ENCODE results near the gene ITPRIP.

ITPRIP gene

DNA sequence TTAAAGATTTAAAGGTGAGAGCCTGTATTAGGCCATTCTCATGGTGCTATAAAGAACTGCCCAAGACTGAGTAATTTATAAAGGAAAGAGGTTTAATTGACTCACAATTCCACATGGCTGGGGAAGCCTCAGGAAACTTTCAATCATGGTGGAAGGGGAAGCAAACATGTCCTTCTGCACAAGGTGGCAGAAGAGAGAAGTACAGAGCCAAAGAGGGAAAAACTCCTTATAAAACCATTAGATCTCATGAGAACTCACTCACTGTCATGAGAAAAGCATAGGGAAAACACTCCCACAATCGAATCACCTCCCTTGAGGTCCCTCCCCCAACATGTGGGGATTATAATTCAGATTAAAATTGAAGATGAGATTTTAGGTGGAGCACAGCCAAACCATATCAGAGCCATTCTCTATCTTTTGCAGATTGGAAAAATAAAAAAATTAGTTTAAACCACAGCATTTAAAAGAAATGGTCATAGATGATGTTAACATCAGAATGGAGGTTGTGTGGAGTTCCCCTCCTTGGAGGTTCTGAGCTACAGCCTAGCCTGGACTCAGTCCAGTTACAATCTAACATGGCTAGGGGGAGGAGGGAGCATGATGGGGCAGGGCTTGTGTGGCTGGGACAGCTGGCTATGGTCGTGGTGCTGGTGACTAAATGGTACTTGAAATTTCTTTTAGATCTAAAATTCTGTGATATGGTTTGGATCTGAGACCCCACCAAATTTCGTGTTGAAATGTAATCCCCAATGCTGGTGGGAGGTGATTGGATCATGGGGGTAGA, 36.2 kb downstream of the ITPRIP start:
- TF ChIP-seq, protein P1, sequence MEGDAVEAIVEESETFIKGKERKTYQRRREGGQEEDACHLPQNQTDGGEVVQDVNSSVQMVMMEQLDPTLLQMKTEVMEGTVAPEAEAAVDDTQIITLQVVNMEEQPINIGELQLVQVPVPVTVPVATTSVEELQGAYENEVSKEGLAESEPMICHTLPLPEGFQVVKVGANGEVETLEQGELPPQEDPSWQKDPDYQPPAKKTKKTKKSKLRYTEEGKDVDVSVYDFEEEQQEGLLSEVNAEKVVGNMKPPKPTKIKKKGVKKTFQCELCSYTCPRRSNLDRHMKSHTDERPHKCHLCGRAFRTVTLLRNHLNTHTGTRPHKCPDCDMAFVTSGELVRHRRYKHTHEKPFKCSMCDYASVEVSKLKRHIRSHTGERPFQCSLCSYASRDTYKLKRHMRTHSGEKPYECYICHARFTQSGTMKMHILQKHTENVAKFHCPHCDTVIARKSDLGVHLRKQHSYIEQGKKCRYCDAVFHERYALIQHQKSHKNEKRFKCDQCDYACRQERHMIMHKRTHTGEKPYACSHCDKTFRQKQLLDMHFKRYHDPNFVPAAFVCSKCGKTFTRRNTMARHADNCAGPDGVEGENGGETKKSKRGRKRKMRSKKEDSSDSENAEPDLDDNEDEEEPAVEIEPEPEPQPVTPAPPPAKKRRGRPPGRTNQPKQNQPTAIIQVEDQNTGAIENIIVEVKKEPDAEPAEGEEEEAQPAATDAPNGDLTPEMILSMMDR (IDR thresholded peaks at IDR 0.05; ENCODE audit: insufficient read depth, low read depth, low read length, missing control alignments), result no peak
- no peak overlapping the region for H3K4me3 ChIP-seq (ENCODE audit: low read length)
- DNase-seq (ENCODE audit: low read depth), result no peak

DNA sequence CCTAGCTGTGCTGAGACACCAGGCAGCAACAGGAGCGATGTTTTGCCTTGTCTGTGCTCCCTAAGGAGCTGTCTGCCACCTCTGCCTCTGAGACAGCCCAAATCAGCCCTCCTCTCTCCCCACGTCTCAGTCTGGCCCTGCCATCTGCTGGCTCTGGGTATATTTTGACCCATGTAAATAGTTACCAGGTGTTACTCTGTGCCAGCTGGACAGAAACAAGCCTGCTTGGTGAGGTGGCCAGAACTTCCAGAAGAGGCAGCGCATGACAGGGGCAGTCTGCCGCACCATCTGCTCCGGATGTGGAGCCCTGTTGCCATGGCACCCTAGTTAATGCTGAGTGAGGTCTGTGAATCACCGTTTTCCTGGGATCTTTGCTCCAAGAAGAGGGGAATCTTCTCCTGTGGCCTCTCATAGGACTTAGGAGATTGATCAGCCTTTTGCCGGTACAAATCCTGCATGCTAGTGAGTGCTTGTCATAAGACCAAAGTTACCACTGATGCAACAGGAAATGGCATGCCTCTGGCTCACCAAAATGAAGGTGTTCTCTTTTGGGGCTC, 37.5 kb downstream of the ITPRIP start:
- TF ChIP-seq, protein P1 (IDR thresholded peaks at IDR 0.05; ENCODE audit: insufficient read depth, low read depth, low read length, missing control alignments), result no peak
- DNase-seq (ENCODE audit: low read depth), result peak; percentile 89
- H3K4me3 ChIP-seq (ENCODE audit: low read length), result no peak overlapping the region

DNA sequence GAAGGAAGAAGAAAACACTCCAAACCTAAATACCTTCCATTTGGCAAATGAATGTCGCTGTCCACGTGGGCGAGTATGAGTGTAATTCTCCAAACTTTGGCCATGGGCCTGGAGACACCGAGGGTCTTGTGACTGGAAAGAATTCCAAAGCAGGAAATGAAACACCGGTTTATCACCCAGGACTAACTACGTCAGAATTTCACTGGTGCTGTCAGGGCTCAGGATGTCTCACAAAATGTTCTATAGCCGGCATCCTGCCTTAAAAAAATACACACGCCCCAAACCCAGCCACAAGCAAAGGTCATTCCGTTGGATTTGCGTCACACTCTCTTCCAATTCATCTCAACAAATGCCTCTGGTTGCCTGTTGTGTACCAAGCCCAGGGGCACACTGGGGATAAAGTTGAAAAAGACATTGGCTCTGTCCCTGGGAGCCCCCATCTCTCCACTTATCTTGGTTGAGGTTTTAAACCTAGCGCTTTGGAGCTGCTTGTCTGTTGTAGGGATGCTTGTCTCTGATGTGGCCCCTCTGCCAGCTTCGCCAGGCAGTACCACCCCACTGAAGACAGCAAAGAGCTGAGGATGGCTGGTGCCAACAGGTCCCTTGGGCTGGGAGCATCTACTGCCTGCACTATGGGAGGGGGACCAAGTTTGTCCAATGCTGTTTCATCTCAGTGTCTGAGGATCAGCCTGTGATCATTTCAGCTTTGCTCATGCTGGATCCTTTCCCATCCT, 38.1 kb downstream of the ITPRIP start:
- DNase-seq (ENCODE audit: low read depth), result no peak
- H3K4me3 ChIP-seq (ENCODE audit: low read length), result no peak overlapping the region

DNA sequence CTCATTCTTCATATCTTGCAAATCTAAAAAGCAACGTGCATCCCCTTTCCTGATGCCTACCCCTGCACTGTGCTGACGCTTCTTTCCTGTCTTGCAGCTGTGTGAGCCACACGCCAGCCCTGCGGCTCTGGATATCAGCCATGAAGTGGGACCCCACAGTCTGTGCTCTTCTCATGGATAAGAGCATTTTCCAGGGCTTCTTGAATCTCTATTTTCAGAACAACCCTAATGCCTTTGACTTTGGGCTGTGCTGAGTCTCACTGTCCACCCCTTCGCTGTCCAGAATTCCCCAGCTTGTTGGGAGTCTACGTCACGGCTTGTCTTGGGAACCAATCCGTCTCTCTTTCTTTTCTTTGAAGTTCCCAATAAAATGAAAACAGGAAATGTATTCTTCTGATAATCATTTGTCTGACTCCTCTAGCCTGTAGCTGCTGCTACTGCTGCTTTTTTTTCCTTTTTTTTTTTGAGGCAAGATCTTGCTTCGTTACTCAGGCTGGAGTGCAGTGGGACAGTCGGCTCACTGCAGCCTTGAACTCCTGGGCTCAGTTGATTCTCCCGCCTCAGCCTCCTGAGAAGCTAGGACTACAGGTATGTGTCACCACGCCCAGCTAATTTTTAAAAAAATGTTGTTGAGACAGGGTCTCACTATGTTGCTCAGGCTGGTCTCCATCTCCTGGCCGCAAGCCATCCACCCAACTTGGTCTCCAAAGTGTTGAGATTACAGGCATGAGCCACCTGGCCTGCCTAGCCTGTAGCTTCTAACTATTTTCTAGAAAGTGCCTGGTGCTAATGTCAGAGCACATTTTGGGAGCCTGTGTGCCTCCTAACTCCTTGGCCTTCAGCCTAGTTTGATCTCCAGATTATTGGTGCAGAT, 39.0 kb downstream of the ITPRIP start:
- TF ChIP-seq, protein P1 (IDR thresholded peaks at IDR 0.05; ENCODE audit: insufficient read depth, low read depth, low read length, missing control alignments), result no peak
- no peak overlapping the region for H3K4me3 ChIP-seq (ENCODE audit: low read length)
- DNase-seq (ENCODE audit: low read depth), result no peak

More for the DNA sequence above, 38.1 kb downstream of the ITPRIP start:
- TF ChIP-seq, protein P1 (IDR thresholded peaks at IDR 0.05; ENCODE audit: insufficient read depth, low read depth, low read length, missing control alignments), result no peak

DNA sequence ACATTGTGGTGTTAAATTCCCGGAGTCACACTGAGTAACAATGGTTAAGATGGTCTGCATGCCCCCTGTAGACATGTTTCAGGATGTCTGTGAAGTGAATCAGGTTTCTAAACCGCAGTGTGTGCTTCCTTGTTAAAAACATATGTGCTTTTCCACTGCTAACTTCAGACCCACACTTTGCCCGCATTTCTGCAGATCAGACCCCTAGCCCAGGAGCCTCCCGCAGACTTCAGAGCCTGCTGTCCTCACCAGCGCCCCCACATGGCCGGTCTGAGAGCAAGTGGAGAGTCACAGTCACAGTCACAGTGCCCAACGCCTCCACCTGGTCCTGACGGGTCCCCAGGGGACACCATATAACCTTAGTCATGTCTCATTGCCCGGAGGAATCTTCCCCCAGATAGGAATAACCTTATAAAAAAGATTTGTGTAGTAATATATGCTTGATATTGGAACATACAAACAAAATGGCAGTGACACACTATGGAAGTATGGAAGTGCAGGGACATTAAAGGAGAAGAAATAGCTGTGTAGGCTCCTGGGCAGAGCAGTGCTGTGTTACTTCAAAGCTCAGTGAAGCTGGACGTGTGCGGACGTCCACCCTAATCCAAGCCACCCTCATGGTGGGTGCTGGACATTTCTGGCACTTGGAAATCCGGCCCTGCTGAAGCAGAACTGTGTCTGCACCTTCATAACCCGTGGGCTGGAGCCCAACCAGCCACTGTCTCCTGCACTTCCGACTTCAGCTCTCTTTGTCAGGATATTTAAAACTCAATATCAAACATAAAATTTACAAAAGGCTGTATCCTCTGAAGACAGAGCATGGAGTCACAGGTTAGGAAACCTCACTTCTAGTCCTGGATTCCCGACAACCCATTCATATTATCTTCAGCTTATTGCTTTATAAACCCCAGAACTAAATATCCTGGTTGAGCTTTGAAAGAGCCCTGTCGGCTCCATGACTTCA, 40.3 kb downstream of the ITPRIP start:
- no peak overlapping the region for H3K4me3 ChIP-seq (ENCODE audit: low read length)
- DNase-seq (ENCODE audit: low read depth), result no peak

More for the DNA sequence above, 40.3 kb downstream of the ITPRIP start:
- TF ChIP-seq, protein P1 (IDR thresholded peaks at IDR 0.05; ENCODE audit: insufficient read depth, low read depth, low read length, missing control alignments), result peak; percentile 54
